Activated CD4-positive, alpha-beta T cell treated with anti-CD3 and anti-CD28 coated beads, Interleukin-2, amount 50 U/mL, for 48 hours (primary cell): Measurements from ENCODE around the gene EPSTI1.

Experiments
- DNase-seq, 2 experiments: peaks; one replicate each; pipeline ENCODE4 v3.0.0-alpha.2; 2020

Gene EPSTI1

GRCh38 chr13:42969565-42970172 lies 22.4 kb downstream of the EPSTI1 start:
- DNase-seq: peak; percentile 88 to 89

GRCh38 chr13:42968906-42969305 lies 23.1 kb downstream of the EPSTI1 start:
- DNase-seq: no peak

- DNase-seq: no peak
These were observed 24.4 kb downstream of the EPSTI1 start for GRCh38 chr13:42967660-42968059.

- no peak for DNase-seq
These were observed 26.8 kb downstream of the EPSTI1 start for GRCh38 chr13:42965281-42965680.

- DNase-seq: no peak
These were observed 27.3 kb downstream of the EPSTI1 start for GRCh38 chr13:42964761-42965161.

GRCh38 chr13:42959615-42960014 lies 32.4 kb downstream of the EPSTI1 start:
- no peak for DNase-seq

- no peak for DNase-seq
These were observed 34.2 kb downstream of the EPSTI1 start for GRCh38 chr13:42957881-42958280.

GRCh38 chr13:42950181-42950580 lies 41.9 kb downstream of the EPSTI1 start:
- no peak for DNase-seq

- no peak for DNase-seq
These were observed 44.1 kb downstream of the EPSTI1 start for GRCh38 chr13:42947925-42948324.

GRCh38 chr13:42946927-42947326 lies 45.1 kb downstream of the EPSTI1 start:
- no peak for DNase-seq

GRCh38 chr13:42929886-42930535 lies 62.0 kb downstream of the EPSTI1 start:
- DNase-seq: no peak

GRCh38 chr13:42926555-42926954 lies 65.5 kb downstream of the EPSTI1 start:
- no peak for DNase-seq

GRCh38 chr13:42926043-42926442 lies 66.0 kb downstream of the EPSTI1 start:
- DNase-seq: no peak

- DNase-seq: no peak
These were observed 66.4 kb downstream of the EPSTI1 start for GRCh38 chr13:42925626-42926025.

- DNase-seq: no peak
These were observed 67.7 kb downstream of the EPSTI1 start for GRCh38 chr13:42924344-42924743.

GRCh38 chr13:42907745-42908144 lies 84.3 kb downstream of the EPSTI1 start:
- DNase-seq: no peak

- DNase-seq: no peak
These were observed 85.8 kb downstream of the EPSTI1 start for GRCh38 chr13:42906257-42906656.

- no peak for DNase-seq
These were observed 86.5 kb downstream of the EPSTI1 start for GRCh38 chr13:42905579-42905978.

GRCh38 chr13:42899266-42899665 lies 92.8 kb downstream of the EPSTI1 start:
- DNase-seq: no peak

- no peak for DNase-seq
These were observed 96.3 kb downstream of the EPSTI1 start for GRCh38 chr13:42895776-42896175.

GRCh38 chr13:42894765-42895243 lies 97.2 kb downstream of the EPSTI1 start:
- DNase-seq: no peak

GRCh38 chr13:42893214-42893671 lies 98.8 kb downstream of the EPSTI1 start:
- DNase-seq: no peak

- no peak for DNase-seq
These were observed 99.3 kb downstream of the EPSTI1 start for GRCh38 chr13:42892760-42893159.

- no peak for DNase-seq
These were observed 100.5 kb downstream of the EPSTI1 start for GRCh38 chr13:42891591-42891990.

- DNase-seq: no peak
These were observed 106.7 kb downstream of the EPSTI1 start for GRCh38 chr13:42885325-42885724.
